OCI-LY1 (cell line): ENCODE data around the gene CPPED1.

Experiments
- CTCF ChIP-seq: fragments of 200-600 bp; sonication (generic), shearing (Covaris generic); IDR thresholded peaks from 2 replicates; pipeline ENCODE4 v1.5.1; 2017; ENCODE audit warnings: mild to moderate bottlenecking, antibody characterized with exemption, low read length, moderate library complexity, mixed read lengths
- EZH2 ChIP-seq: fragments of 200-600 bp; sonication (generic), shearing (Covaris generic); IDR thresholded peaks from 2 replicates; pipeline ENCODE4 v1.8.0; 2017; ENCODE audit warnings: borderline replicate concordance, mixed run types, mild to moderate bottlenecking, antibody characterized with exemption, low read length, moderate library complexity, mixed read lengths

- TF ChIP-seq CTCF, result no peak
- TF ChIP-seq EZH2, result no peak
Observed at GRCh38 chr16:12732600-12732999, 71.1 kb downstream of the CPPED1 start.
